Measurements from ENCODE around the gene EPM2AIP1. TPM values are rescaled to one million over a fixed set of nuclear protein-coding genes. Genes with fewer than 3 reads are reported as not detected.
"Not testable (repeated sequence)": the region's sequence is repeated elsewhere in the genome, so short reads cannot be mapped to it uniquely, and the experiment has no call there.

EPM2AIP1 gene
- total and polyA plus RNA-seq, 2 of the 8 experiments (the other 6 are each of a cell fraction or from before 2014, with no cell fraction given) = 6.6 to 9.0 TPM

- Histone ChIP-seq H4K5ac (ENCODE audit: insufficient read length, low read depth, low read length) (no peak overlapping the region), H3K14ac (ENCODE audit: insufficient read length) (no peak overlapping the region), H4K91ac (replicated peaks; ENCODE audit: insufficient read length, low read length) (no peak overlapping the region), H3K36me3 (ENCODE audit: control insufficient read depth in 2 of 4, insufficient read depth in 4 of 4, low read length in 3 of 4) (no peaks in the 10 kb centered on the region), H2BK5ac (ENCODE audit: low read depth, low read length) (no peak overlapping the region), H2BK20ac (ENCODE audit: low read length) (no peak overlapping the region), H2BK12ac (ENCODE audit: low read depth, low read length) (no peak overlapping the region), H3K56ac (replicated peaks; ENCODE audit: insufficient read length, low read depth, low read length) (no peak overlapping the region), H2AK5ac (ENCODE audit: low read depth, low read length) (no peak overlapping the region), H3K79me1 (ENCODE audit: low read depth, low read length) (no peaks in the 10 kb centered on the region), H3K79me2 (ENCODE audit: control insufficient read depth in 1 of 2, insufficient read depth in 2 of 2, low read length in 2 of 2) (no peaks in the 10 kb centered on the region), H3K23ac (ENCODE audit: insufficient read length) (no peak overlapping the region), H2AFZ (ENCODE audit: low read length) (no peak overlapping the region), H3K9ac (replicated peaks in 1 of 4; ENCODE audit: extremely low read depth in 1 of 4, low read depth in 3 of 4, low read length in 3 of 4) (no peak overlapping the region), H3K9me3 (ENCODE audit: insufficient read depth in 2 of 2, low read depth in 1 of 2, low read length in 1 of 2) (no peaks in the 10 kb centered on the region), H3K18ac (ENCODE audit: extremely low read depth, low read length) (no peak overlapping the region; the same call in 1 of the 2 replicates), H4K20me1 (replicated peaks in 1 of 2; ENCODE audit: control insufficient read depth in 1 of 2, insufficient read depth in 2 of 2, low read length in 2 of 2) (no peaks in the 10 kb centered on the region), H2BK15ac (ENCODE audit: low read length) (no peak overlapping the region), H3K27me3 (replicated peaks in 1 of 4; ENCODE audit: control insufficient read depth in 3 of 4, extremely low read depth in 1 of 4, insufficient read depth in 3 of 4, low read length in 3 of 4) (no peaks in the 10 kb centered on the region), H3K27ac (ENCODE audit: low read depth, low read length) (no peak overlapping the region), H2BK120ac (replicated peaks; ENCODE audit: low read depth, low read length) (no peak overlapping the region), H4K8ac (ENCODE audit: extremely low read depth, insufficient read depth, low read length) (no peak overlapping the region), H3K4ac (replicated peaks; ENCODE audit: insufficient read length, low read depth, low read length) (no peak overlapping the region), H3K23me2 (ENCODE audit: low read depth, low read length) (no peaks in the 10 kb centered on the region), H3K4me2 (ENCODE audit: insufficient read depth in 1 of 2, low read depth in 2 of 2, low read length in 2 of 2) (no peak overlapping the region), H3K4me1 (replicated peaks in 1 of 4; ENCODE audit: control insufficient read depth in 3 of 4, insufficient read depth in 4 of 4, low read length in 3 of 4) (peaks cover 0 to 10% (median 3%) of the 10 kb centered on the region in 4 experiments; a peak in 4 of 7 replicates), H3K4me3 (ENCODE audit: extremely low read depth in 1 of 4, insufficient read depth in 2 of 4, low read depth in 3 of 4, low read length in 4 of 4) (no peak overlapping the region)
- POLR2A ChIA-PET (ENCODE audit: partially characterized antibody) = interaction anchor here (1.1 kb wide), 1 partner anchor 28 kb away, joined by 3 read pairs; the partner anchor contains the start of gene EPM2AIP1
- DNase-seq (ENCODE audit: low read depth in 1 of 2, low spot score in 2 of 2) (no peak), FAIRE-seq (no peak)
- WGBS, 2 experiments (ENCODE audit: extremely low coverage in 1 of 2, insufficient coverage in 1 of 2, insufficient read length in 1 of 2, insufficient replicate concordance in 2 of 2, low coverage in 1 of 2, low lambda C conversion rate in 2 of 2, missing lambda C conversion rate in 1 of 2) = 100% methylated on average over 1 of the region's 1 CpG; no CpG with 5 or more reads in 1 of the 2 experiments
- CTCF ChIA-PET (ENCODE audit: partially characterized antibody) = interaction anchor here (0.9 to 1.8 kb wide), 4 partner anchors 9 to 59 kb away, joined by 3 to 6 read pairs (median 4); no protein-coding TSS in a partner anchor
- TF ChIP-seq TAF1 (IDR thresholded peaks at IDR 0.05; ENCODE audit: low read depth, low read length) = no peak
These were observed 28.6 kb downstream of the EPM2AIP1 start for GRCh38 chr3:36964331-36964730.

- H2BK5ac ChIP-seq (ENCODE audit: low read depth, low read length); H3K27me3 ChIP-seq (replicated peaks in 1 of 4; ENCODE audit: control insufficient read depth in 3 of 4, extremely low read depth in 1 of 4, insufficient read depth in 3 of 4, low read length in 3 of 4); H2BK12ac ChIP-seq (ENCODE audit: low read depth, low read length); H3K18ac ChIP-seq (ENCODE audit: extremely low read depth, low read length); H2AK5ac ChIP-seq (ENCODE audit: low read depth, low read length); H2BK120ac ChIP-seq (replicated peaks; ENCODE audit: low read depth, low read length); H3K36me3 ChIP-seq (ENCODE audit: control insufficient read depth in 2 of 4, insufficient read depth in 4 of 4, low read length in 3 of 4); H4K91ac ChIP-seq (replicated peaks; ENCODE audit: insufficient read length, low read length); H3K14ac ChIP-seq (ENCODE audit: insufficient read length); DNase-seq (ENCODE audit: low read depth in 1 of 2, low spot score in 2 of 2); H4K20me1 ChIP-seq (replicated peaks in 1 of 2; ENCODE audit: control insufficient read depth in 1 of 2, insufficient read depth in 2 of 2, low read length in 2 of 2); H4K5ac ChIP-seq (ENCODE audit: insufficient read length, low read depth, low read length); H3K79me2 ChIP-seq (ENCODE audit: control insufficient read depth in 1 of 2, insufficient read depth in 2 of 2, low read length in 2 of 2); H3K23ac ChIP-seq (ENCODE audit: insufficient read length); H2BK20ac ChIP-seq (ENCODE audit: low read length); H3K4me2 ChIP-seq (ENCODE audit: insufficient read depth in 1 of 2, low read depth in 2 of 2, low read length in 2 of 2); H3K27ac ChIP-seq (ENCODE audit: low read depth, low read length); H2AFZ ChIP-seq (ENCODE audit: low read length); H3K4me3 ChIP-seq (ENCODE audit: extremely low read depth in 1 of 4, insufficient read depth in 2 of 4, low read depth in 3 of 4, low read length in 4 of 4); H3K9me3 ChIP-seq (ENCODE audit: insufficient read depth in 2 of 2, low read depth in 1 of 2, low read length in 1 of 2); H3K79me1 ChIP-seq (ENCODE audit: low read depth, low read length); H3K23me2 ChIP-seq (ENCODE audit: low read depth, low read length); FAIRE-seq; H3K9ac ChIP-seq (replicated peaks in 1 of 4; ENCODE audit: extremely low read depth in 1 of 4, low read depth in 3 of 4, low read length in 3 of 4); H2BK15ac ChIP-seq (ENCODE audit: low read length); H3K56ac ChIP-seq (replicated peaks; ENCODE audit: insufficient read length, low read depth, low read length); H3K4ac ChIP-seq (replicated peaks; ENCODE audit: insufficient read length, low read depth, low read length); H4K8ac ChIP-seq (ENCODE audit: extremely low read depth, insufficient read depth, low read length): not testable (repeated sequence)
- H3K4me1 ChIP-seq (replicated peaks in 1 of 4; ENCODE audit: control insufficient read depth in 3 of 4, insufficient read depth in 4 of 4, low read length in 3 of 4) = peaks cover 0 to 10% (median 3%) of the 10 kb centered on the region in 4 experiments; a peak in 4 of 7 replicates
- ChIA-PET POLR2A (ENCODE audit: partially characterized antibody) (interaction anchor here (0.6 kb wide), 3 partner anchors 94 to 186 kb away, joined by 3 read pairs; no protein-coding TSS in a partner anchor), CTCF (ENCODE audit: partially characterized antibody) (interaction anchor here (0.6 to 9.6 kb wide), 5 partner anchors 8 to 125 kb away, joined by 3 to 125 read pairs (median 4); no protein-coding TSS in a partner anchor)
- WGBS, 2 experiments (ENCODE audit: extremely low coverage in 1 of 2, insufficient coverage in 1 of 2, insufficient read length in 1 of 2, insufficient replicate concordance in 2 of 2, low coverage in 1 of 2, low lambda C conversion rate in 2 of 2, missing lambda C conversion rate in 1 of 2) = 93% methylated on average over 7 of the region's 7 CpGs; no CpG with 5 or more reads in 1 of the 2 experiments
These were observed 29.9 kb downstream of the EPM2AIP1 start for GRCh38 chr3:36963008-36963407.
